ENCODE measurements around the gene RAB11FIP4. TPM values are rescaled to one million over a fixed set of nuclear protein-coding genes. Genes with fewer than 3 reads are reported as not detected.

Gene RAB11FIP4
- total and polyA plus RNA-seq, 2 donors from 2014 or later = 10.0 to 32.5 TPM

GRCh38 chr17:31434727-31435050, 43.2 kb downstream of the RAB11FIP4 start:
- DNase-seq (peak in 1 of 5 donors; percentile 43), FAIRE-seq (no peak)
- Histone ChIP-seq H3K27me3 (ENCODE audit: control insufficient read depth, insufficient read depth, low read length) (no peaks in the 10 kb centered on the region), H3K4me3 (ENCODE audit: low read length in 3 of 3) (no peak overlapping the region), H3K9ac (ENCODE audit: low read length in 3 of 3) (no peak overlapping the region), H3K36me3 (ENCODE audit: control insufficient read depth in 2 of 3, insufficient read depth in 3 of 3, low read length in 3 of 3) (no peaks in the 10 kb centered on the region), H3K4me1 (ENCODE audit: control insufficient read depth in 2 of 3, insufficient read depth in 2 of 3, low read depth in 1 of 3, low read length in 3 of 3) (peaks cover 0 to 3% (median 0%) of the 10 kb centered on the region in 3 donors), H3K9me3 (ENCODE audit: control insufficient read depth in 2 of 3, insufficient read depth in 1 of 3, low read length in 3 of 3) (no peaks in the 10 kb centered on the region), H3K27ac (ENCODE audit: low read depth in 2 of 2, low read length in 2 of 2) (no peak overlapping the region)
- TF ChIP-seq CTCF (IDR thresholded peaks at IDR 0.05; ENCODE audit: borderline replicate concordance, extremely low read depth, insufficient read depth) = no peak
- intact Hi-C loops (cut with DNase I) = loop anchor here (10.0 kb wide), 2 partner anchors 80 to 410 kb away; no protein-coding TSS in a partner anchor

GRCh38 chr17:31435581-31435980, 44.1 kb downstream of the RAB11FIP4 start:
- intact Hi-C loops (cut with DNase I) = loop anchor here (10.0 kb wide), 2 partner anchors 79 to 409 kb away; no protein-coding TSS in a partner anchor
- Histone ChIP-seq H3K4me1 (ENCODE audit: control insufficient read depth in 2 of 3, insufficient read depth in 2 of 3, low read depth in 1 of 3, low read length in 3 of 3) (peaks cover 0 to 3% (median 0%) of the 10 kb centered on the region in 3 donors), H3K9ac (ENCODE audit: low read length in 3 of 3) (no peak overlapping the region), H3K36me3 (ENCODE audit: control insufficient read depth in 2 of 3, insufficient read depth in 3 of 3, low read length in 3 of 3) (no peaks in the 10 kb centered on the region), H3K4me3 (ENCODE audit: low read length in 3 of 3) (no peak overlapping the region), H3K9me3 (ENCODE audit: control insufficient read depth in 2 of 3, insufficient read depth in 1 of 3, low read length in 3 of 3) (no peaks in the 10 kb centered on the region), H3K27me3 (ENCODE audit: control insufficient read depth, insufficient read depth, low read length) (no peaks in the 10 kb centered on the region), H3K27ac (ENCODE audit: low read depth in 2 of 2, low read length in 2 of 2) (no peak overlapping the region)
- FAIRE-seq (no peak), DNase-seq (peak in 1 of 5 donors; percentile 43)
- no peak for TF ChIP-seq CTCF (IDR thresholded peaks at IDR 0.05; ENCODE audit: borderline replicate concordance, extremely low read depth, insufficient read depth)

- DNase-seq (peak in 1 of 5 donors; percentile 51), FAIRE-seq (no peak)
- no peaks in the 10 kb centered on the region for H3K9me3 ChIP-seq (ENCODE audit: control insufficient read depth in 2 of 3, insufficient read depth in 1 of 3, low read length in 3 of 3)
- intact Hi-C loops (cut with DNase I) = loop anchor here (10.0 kb wide), 2 partner anchors 77 to 407 kb away; no protein-coding TSS in a partner anchor
- no peaks in the 10 kb centered on the region for H3K36me3 ChIP-seq (ENCODE audit: control insufficient read depth in 2 of 3, insufficient read depth in 3 of 3, low read length in 3 of 3)
- H3K4me3 ChIP-seq (ENCODE audit: low read length in 3 of 3) = peak overlapping the region in 1 of 3 donors; percentile 37
- H3K9ac ChIP-seq (ENCODE audit: low read length in 3 of 3) = no peak overlapping the region
- H3K27ac ChIP-seq (ENCODE audit: low read depth in 2 of 2, low read length in 2 of 2) = no peak overlapping the region
- no peak for TF ChIP-seq CTCF (IDR thresholded peaks at IDR 0.05; ENCODE audit: borderline replicate concordance, extremely low read depth, insufficient read depth)
- no peaks in the 10 kb centered on the region for H3K27me3 ChIP-seq (ENCODE audit: control insufficient read depth, insufficient read depth, low read length)
- H3K4me1 ChIP-seq (ENCODE audit: control insufficient read depth in 2 of 3, insufficient read depth in 2 of 3, low read depth in 1 of 3, low read length in 3 of 3) = peaks cover 0 to 3% (median 0%) of the 10 kb centered on the region in 3 donors
Measured at GRCh38 chr17:31437720-31438400, 46.4 kb downstream of the RAB11FIP4 start.

All from kidney (tissue), 14 donors.